Measurements from ENCODE around the gene SMYD3.

DNA sequence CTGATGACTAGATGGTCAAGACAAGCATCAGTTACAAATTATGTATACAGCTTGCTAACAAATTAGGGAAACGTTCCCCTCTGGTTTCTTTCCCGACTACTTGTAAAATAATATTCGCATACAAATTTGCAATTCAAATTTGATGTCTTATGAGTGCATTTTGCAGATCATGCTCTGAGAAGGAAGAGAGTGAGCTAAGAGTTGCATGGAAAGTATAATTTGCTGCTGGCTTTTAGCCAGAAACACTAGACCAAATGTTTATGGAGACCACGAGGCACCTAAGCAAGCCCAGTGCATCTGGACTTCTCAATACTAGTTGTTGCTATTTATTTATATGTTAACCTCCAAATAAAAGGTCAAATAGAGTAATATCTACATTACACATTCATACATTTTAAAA is 216.0 kb downstream of the SMYD3 start:
- TF ChIP-seq, protein P1, sequence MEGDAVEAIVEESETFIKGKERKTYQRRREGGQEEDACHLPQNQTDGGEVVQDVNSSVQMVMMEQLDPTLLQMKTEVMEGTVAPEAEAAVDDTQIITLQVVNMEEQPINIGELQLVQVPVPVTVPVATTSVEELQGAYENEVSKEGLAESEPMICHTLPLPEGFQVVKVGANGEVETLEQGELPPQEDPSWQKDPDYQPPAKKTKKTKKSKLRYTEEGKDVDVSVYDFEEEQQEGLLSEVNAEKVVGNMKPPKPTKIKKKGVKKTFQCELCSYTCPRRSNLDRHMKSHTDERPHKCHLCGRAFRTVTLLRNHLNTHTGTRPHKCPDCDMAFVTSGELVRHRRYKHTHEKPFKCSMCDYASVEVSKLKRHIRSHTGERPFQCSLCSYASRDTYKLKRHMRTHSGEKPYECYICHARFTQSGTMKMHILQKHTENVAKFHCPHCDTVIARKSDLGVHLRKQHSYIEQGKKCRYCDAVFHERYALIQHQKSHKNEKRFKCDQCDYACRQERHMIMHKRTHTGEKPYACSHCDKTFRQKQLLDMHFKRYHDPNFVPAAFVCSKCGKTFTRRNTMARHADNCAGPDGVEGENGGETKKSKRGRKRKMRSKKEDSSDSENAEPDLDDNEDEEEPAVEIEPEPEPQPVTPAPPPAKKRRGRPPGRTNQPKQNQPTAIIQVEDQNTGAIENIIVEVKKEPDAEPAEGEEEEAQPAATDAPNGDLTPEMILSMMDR (conservative IDR thresholded peaks at IDR 0.05; ENCODE audit: low read depth, low read length), result no peak
- TF ChIP-seq MXI1 (IDR thresholded peaks at IDR 0.05; ENCODE audit: borderline replicate concordance, low read depth, low read length) (no peak), MAFK (IDR thresholded peaks at IDR 0.05; ENCODE audit: low read depth, low read length) (no peak), POLR2A (IDR thresholded peaks at IDR 0.05; ENCODE audit: low read depth, low read length) (no peak), RCOR1 (IDR thresholded peaks at IDR 0.05; ENCODE audit: insufficient replicate concordance, low read length) (no peak), CEBPB (IDR thresholded peaks at IDR 0.05; ENCODE audit: low read depth, low read length) (no peak), BHLHE40 (IDR thresholded peaks at IDR 0.05; ENCODE audit: low read depth, low read length) (no peak), RFX5 (IDR thresholded peaks at IDR 0.05; ENCODE audit: low read depth, low read length) (no peak), FOS (IDR thresholded peaks at IDR 0.05; ENCODE audit: low read depth, low read length) (no peak)
- TF ChIP-seq, protein P2, sequence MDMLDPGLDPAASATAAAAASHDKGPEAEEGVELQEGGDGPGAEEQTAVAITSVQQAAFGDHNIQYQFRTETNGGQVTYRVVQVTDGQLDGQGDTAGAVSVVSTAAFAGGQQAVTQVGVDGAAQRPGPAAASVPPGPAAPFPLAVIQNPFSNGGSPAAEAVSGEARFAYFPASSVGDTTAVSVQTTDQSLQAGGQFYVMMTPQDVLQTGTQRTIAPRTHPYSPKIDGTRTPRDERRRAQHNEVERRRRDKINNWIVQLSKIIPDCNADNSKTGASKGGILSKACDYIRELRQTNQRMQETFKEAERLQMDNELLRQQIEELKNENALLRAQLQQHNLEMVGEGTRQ (IDR thresholded peaks at IDR 0.05; ENCODE audit: low read depth, low read length), result no peak
